M059J (cell line): ENCODE data around the gene MIB2. TPM values are rescaled to one million over a fixed set of nuclear protein-coding genes. Genes with fewer than 3 reads are reported as not detected.
"Not testable (repeated sequence)": the region's sequence is repeated elsewhere in the genome, so short reads cannot be mapped to it uniquely, and the experiment has no call there.

Experiments
- DNase-seq: peaks from one replicate; pipeline ENCODE4 v3.0.0-alpha.2; 2012; ENCODE audit warnings: low read depth
- total RNA-seq: library from RNA; depleted of rRNA; stranded (reverse); fragments of >200 nt; shearing (Covaris generic); gene quantifications from 2 replicates; pipeline ENCODE4 v1.2.3, GENCODE V29; 2014; rRNA removed

MIB2 gene
- total RNA-seq = 15.8 and 28.6 TPM in 2 replicates

DNA sequence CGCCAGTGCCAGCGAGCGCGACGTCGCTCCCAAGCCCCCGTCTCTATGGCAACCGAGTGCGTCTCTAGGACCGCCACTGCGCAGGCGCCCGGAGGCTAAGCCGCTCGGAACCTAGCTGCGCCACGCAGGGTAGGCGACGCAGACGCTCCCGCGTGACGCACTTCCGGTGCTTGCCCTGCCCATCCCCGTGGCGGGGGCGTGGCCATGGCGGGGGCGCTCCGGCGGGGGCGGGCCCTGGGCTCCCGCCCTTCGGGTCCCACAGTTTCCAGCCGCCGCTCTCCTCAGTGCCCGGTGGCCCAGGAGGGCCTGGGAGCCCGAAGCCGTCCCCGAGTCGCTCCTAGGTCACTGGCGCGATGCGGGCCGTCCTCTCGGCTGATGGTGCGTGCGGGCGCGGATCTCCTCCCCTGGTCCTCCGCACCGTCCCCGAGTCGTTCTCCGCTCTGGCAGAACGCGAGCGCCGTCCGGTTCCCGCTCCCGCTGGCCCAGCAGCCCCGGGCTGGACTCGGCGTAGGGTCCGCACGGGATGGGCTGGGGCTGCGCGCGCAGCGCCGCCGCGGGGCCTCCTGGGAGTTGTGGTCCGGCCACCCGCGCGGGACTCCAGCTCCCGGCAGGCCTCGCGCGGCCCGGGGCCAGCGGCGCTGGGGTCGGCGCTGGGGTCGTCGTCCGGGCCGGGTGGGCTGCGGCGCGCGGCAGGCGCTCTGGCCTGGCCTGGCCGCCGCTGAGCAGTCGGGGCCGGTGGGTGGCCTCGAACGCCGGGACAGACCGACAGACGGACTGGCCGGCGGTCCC, at the start of gene MIB2:
MIB2 (plus strand) TSS at position 245 of the 789 bp plus-strand sequence. CDS start 7,953 bp downstream, outside the sequence.
- peak; percentile 96 for DNase-seq

DNA sequence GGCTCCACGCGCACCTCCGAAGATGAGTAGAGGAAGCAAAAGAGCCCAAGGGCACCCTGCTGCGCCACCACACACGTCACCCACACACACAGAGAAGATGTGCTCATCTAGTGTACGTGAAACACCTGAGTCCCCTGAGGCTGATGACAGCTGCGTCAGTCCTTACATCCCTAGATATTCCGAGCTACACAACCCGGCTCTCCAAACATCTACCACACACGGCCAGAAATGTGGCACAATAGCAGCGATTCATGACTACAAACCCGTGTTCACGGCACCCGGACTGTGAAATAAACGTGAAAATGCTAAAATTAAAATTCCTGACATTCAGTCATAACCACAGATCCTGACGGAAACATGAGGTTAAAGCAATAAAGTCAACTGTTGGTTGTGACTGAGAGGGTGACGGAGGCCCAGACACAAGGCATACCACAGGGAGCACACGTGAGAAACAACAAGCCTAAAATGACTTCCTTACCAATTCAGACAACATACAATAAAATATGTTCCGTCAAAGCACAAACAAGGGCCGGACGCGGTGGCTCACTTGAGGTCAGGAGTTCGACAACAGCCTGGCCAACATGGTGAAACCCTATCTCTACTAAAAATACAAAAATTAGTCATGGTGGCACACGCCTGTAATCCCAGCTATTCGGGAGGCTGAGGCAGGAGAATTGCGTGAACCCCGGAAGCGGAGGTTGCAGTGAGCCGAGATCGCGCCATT, 48.0 kb upstream of the MIB2 start:
- DNase-seq = no peak

DNA sequence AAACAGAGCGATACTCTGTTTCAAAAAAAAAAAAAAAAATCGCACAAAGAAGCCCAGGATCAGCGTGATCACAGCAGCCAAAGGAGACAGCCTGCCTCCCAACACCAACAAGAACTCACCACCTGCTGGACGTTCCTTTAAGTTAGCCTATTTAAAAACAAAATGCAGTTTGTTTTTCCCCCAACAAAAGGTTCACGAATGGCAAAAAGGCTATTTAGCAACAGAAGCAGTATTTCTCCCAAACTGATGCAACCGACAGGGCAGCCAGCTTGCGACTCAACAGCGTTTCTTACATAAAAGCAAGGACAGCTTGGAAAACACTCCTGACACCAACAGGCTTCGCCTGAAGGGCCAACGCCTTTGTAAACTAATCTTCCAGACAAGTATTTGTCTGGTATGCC, 47.4 kb upstream of the MIB2 start:
- no peak for DNase-seq

DNA sequence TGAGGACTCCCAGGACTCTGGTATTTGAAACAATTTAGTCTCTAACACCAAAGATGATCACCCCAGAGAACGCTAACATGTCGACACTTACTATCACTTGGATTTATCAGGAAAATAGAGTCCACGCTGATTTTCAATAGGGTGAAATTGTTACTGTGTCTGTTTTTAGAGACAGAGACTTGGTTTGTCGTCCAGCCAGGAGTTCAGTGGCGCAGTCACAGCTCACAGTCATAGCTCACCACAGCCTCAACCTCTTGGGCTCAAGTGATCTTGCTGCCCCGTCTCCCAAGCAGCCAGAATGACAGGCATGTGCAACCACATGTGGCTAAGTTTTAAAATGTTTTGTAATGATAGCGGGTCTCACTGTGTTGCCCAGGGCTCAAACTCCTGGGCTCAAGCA, 46.0 kb upstream of the MIB2 start:
- DNase-seq = no peak

DNA sequence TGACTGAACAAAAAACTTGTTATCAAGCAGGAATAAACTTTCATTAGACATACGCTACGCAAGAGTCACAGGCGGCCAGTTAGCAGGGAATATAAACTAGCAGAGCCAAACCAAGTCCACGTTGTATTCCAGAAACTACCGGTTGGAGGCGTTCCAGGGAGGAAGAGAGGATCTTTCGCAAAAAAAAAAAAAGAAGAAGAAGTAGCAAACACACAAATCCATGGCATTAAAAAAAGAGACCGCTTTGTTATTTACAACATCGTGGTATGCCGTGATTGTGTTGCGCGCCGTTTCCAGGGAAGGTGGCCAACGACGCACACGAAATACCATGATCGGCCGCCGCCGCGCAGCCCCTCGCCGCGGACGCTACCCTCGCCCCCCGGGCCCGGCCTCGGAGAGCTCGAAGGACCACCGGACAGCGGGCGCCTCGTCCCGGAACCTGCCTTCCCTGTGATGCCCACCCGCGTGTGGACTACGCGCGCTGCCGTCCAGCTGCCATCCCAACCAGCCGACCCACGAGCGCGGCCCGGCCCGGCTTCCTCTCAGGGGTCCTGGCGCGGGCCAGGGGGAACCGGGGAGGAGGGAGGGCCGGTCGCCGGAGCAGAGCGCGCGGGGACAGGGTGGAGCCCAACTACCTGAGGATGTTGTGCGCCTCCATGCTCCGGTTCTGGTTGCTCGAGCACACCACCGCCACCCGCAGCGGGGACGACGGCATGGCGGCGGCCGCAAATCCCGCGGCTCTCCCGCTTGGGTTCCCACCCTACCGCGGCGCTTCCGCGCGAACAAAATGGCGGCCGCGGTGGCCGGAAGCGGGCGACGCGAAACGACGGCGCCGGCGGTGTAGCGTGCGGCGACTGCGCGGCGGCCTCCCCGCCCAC, 41.2 kb upstream of the MIB2 start:
- peak; percentile 63 for DNase-seq

DNA sequence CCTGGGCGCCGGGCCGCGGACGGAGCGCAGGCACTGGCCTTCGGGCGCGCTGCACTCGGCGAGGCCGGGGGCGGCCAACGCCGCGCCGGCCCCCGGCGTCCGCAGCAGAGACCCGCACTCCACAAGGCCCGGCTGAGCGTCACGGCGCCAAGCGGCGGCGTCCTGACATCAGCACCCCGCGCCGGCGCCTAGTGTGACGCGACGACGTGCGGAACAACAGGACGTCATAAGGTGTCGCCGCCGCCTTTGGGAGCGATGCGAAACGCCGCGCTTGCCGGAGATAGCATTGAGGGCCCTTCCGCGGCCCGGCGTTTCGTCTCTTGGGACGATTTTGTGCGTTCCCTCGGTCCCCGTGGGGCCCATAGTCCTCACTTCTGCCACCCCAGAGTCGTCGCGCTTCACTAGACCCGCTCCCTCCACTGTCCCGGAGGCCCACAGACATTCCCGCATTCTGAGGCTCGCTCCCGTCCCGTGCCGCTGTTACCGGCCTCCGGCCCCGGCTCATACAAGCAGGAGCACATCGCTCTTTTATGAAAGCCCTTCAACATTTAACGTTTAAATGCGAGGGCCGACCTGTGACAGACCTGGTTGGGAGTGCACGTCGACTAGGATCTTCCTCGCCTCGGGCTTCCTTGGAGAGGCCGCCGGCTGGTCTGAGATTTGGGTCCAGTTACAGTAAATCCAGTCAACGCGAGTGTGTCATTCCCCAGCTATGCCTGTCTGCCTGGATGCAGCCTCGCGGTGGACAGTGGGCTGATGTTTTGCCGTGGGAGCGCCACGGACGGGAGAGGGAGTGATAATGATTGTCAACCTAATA, 40.4 kb upstream of the MIB2 start, which contains the start of gene SSU72:
SSU72 (minus strand) TSS at position 143 of the 817 bp plus-strand sequence. CDS start 306 bp downstream, outside the sequence.
- DNase-seq = peak; percentile 89

DNA sequence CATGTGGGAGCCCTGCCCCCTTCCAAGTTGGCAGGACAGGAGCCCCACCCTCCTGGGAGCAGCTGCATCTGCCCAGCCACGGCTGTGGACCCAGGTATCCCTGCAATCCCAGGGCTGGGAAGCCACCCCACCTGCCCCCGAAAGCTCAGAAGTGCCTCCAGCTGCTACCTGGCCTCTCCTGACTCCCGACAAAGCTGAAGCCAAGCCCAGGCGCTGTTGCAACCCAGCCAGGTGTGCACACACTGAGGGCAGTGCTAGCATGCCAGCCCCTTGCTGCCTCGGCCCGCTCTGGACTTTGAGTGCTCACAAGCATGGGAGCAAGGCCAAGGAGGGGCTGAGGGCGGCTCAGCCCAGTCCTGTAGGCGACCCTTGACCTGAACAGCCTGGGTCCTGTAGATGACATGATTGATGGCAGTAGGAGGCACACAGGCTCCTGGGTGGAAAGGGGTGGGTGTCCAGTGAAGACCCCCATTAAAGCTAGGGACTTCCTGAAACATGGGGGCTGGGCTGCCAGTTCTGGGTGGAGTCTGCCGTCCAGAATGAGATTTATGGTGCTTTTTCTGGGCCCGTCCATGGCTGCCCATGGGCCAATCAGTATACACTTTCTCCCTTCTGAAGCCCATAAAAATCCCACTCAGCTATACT, 37.8 kb upstream of the MIB2 start:
- no peak for DNase-seq

DNA sequence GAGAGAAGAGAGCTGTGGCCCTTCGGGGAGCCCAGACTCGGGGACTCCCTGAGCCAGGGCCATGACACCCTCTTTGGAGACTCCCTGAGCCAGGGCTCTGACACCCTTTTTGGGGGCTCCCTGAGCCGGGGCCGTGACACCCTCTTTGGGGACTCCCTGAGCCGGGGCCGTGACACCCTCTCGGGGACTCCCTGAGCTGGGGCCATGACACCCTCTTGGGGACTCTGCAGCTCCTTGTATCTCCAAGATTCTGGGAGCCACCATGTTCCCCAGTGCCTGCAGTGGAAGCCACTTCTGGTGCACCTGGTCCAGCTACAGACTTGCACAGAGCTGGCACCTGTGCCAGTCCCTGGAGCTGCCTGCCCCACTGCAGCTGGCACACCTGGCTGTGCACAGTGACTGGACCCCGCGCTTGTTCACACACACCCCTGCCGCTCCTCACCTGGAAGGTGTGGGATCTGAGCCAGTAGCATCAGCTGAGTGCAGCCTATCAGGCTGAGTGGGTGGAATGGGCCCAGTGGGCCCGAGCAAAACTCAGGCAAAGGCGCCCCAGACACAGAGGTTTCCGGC, 36.8 kb upstream of the MIB2 start:
- DNase-seq = no peak

DNA sequence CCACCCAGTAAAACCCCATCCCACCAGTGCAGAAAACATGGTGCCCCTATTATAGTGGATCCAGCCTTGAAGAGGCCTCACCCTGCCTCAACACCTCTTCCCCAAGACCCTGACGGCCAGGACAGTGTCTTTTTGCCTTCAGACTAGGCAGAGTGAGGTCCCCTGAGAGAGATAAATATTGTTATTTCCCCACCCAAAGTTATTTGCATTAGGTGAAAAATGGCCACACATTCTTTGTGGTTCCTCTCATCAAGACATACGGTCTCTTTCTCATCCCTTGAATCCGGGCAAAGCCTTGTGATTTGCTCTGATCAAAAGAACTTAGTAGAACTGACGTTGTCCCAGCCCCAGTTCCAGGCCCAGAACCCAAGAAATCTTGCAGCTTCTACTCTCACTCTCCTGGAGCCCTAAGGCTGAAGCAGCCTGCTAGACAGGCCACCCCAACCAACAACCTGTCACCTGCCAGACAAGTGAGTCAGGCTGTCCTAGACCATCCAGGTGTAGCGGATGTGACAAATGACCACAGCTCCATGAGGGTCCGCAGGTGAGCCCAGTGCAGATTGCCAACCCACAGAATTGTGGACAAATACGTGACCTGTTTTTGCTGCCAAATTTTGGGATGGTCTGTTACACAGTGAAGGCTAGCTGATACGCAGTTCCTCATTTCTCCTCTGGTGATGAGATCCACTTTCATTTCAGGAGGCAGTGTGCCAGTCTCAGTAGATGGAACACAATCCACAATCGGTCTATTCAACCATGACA, 32.5 kb upstream of the MIB2 start:
- no peak for DNase-seq

DNA sequence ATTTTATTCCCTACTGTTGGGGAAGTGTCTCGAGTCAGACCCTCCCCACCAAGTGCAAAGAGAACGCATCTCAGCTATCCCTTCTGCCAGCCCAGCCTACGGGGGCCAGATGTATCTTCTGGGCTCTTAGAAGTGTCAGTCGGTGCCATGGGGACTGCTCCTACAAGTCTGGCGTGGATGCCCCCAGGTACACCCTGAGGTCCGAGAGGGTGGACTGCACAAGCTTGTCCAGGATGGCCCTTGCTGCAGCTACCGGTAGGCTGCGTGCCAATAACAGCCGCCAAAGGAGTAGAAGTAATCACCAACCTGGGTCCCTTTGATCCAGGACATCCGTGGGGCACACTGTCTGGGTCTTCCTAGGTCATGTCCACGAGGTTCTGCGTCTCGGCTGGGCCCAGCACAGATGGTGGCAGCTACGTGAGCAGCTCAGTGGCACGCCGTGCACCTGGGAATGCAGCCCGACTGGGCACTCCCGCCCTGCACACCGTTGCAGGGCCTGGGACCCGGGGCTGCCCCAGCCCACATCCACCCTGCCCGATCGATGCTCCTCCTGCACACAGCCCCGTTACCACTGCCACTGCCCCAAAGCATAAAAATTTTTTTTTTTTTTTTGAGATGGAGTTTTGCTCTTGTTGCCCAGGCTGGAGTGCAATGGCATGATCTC, 31.8 kb upstream of the MIB2 start:
- no peak for DNase-seq

DNA sequence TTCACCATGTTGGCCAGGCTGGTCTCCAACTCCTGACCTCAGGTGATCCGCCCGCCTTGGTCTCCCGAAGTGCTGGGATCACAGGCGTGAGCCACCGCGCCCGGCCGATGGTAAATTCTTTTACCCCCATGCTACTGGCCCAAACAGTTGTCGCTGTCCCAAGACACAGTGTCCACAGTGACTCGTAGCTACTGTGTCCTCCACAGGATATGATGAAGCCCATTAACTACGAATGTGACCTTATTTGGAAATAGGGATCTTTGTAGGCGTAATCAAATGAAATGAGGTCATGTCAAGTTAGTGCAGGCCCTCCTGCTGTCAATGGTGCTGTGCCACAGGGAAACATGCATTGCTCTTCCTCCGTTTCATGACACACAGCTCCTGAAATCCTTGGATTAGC, 23.8 kb upstream of the MIB2 start:
- peak; percentile 47 for DNase-seq

DNA sequence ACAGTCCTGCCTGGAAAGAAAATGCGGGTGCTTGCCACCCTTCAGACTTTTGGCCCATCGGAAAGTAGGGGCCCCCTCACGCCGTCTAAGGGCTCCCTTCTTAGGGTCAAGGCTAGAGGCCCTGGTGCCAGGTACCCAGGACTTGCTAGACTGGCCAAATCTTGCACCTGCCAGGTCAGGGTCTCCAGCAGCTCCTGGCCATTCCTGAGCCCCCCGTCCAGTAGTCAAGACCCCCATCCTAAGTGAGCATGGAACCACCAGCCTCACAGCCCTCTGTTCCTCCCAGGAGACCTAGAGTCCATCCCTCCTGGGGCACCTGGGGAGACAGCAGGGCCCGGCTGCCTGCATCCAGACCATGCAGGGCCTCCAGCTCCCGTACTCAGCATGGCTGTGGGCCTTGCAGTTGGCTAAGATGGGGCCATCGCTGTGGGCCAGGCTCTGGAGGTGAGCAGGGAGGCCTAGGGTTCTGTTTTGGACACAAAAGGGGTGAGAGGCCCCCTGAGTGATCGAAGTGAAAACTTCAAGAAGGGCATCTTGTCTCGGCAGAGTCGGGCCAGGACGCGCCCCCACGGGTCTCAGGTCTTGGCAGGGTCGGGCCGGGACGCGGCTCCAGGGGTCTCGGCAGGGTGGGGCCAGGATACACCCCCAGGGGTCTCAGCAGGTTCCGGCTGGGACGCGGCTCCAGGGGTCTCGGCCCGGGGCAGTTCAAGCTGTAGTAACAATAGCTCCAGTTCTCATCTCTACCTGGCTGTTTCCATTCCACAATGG, 21.3 kb upstream of the MIB2 start:
- no peak for DNase-seq

DNA sequence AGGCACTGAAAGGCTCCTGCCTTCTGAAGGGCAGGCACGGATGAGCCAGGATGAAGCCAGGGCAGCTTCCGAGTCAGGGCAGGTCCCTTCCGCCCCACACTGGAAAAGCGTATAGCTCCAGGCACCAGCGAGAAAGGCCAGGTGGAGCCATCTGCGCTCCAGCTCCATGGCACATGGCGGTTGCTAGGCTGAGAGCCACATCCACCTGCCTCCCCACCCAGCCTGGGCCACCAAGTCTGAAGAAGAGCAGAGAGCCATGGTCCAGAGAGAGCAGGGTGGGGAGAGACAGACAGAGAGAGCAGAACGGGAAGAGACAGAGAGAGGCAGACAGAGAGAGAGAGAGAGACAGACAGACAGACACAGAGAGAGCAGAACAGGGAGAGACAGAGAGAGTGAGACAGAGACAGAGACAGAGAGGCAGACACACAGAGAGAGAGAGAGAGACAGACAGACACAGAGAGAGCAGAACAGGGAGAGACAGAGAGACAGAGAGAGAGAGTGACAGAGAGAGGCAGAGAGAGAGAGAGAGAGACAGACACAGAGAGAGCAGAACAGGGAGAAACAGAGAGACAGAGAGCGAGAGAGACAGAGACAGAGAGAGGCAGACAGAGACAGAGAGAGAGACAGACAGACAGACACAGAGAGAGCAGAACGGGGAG, 20.6 kb upstream of the MIB2 start:
- peak; percentile 31 for DNase-seq

DNA sequence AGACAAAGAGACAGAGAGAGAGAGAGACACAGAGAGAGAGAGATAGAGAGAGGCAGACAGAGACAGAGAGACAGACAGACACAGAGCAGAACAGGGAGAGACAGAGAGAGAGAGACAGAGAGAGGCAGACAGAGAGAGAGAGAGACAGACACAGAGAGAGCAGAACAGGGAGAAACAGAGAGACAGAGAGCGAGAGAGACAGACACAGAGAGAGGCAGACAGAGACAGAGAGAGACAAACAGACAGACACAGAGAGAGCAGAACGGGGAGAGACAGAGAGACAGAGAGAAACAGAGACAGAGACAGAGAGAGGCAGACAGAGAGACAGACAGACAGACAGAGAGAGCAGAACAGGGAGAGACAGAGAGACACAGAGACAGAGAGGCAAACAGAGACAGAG, 20.0 kb upstream of the MIB2 start:
- not testable (repeated sequence) for DNase-seq

DNA sequence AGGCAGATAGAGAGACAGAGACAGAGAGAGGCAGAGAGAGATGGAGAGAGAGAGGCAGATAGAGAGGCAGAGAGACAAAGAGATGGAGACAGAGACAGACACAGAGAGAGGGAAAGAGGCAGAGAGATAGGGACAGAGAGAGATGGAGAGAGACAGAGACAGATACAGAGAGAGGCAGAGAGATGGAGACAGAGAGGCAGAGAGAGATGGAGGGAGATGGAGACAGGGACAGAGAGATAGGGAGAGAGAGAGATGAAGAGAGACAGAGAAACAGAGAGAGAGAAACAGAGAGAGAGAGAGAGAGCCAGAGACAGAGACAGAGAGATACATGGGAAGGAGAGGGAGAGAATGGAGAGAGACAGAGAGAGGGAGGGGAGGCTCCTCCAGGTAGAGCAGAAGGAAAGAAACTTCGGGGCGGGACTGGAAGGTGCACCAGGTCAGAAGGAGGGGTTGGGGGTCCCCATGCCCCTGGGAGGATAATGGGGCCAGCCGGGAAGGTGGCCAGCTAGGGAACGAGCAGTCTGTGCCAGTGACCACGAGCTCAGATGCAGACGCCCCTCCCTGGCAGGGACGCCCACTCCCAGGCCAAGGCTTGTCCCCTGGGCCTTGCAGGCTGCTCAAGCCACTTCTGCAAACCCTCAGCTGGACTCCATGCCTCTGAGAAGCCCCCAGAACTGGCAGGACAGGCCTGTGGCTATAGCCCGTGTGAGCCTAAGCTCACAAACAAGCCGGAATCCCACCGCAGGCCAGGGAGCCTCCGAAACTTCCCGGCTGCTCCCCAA, 18.6 kb upstream of the MIB2 start:
- no peak for DNase-seq

DNA sequence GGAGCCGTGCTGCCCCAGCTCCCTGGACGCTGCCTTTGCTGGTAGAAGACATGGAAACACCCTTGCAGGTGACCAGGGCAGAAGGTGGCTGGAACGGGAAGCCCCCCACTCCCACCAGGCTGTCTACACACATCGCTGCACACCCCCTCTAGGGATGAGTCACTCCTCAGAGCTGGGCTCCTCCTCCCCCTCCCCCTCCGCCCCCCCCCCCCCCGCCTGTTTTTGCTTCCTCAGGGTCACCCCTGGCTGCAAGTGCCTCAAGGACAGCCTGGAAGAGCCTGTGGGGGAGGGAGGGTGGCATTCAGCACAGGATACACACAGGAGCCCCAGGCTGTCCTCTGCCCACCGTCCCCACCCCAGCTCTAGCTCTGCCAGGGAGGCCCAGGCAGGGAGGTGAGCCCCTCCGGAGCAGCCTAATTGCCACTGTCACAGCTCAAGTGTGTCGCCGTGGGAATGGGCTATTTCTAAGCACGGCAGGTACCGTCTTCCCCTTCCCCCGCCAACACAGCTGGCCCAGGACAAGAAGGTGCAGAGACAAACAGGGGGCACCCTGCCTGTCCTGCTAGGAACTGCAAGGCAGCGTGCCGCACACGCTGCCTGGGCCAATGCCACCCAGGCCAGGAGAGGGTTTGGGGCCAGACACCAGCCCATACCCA, 17.9 kb upstream of the MIB2 start:
- DNase-seq = peak; percentile 31
